Thoracic aorta (tissue), 2 donors: ENCODE results near the gene ECEL1. TPM values are rescaled to one million over a fixed set of nuclear protein-coding genes. Genes with fewer than 3 reads are reported as not detected.

ENCODE experiments used
- ATAC-seq: fragments of 150-250 bp; one replicate; pipeline ENCODE4 v1.8.0; 2017; ENCODE audit warnings: low read depth; ENCODE audit not compliant: insufficient number of reproducible peaks, low FRiP score
- DNase-seq: peaks from one replicate; pipeline ENCODE4 v3.0.0-alpha.2; 2020; ENCODE audit warnings: low spot score
- H3K27ac ChIP-seq, 2 donors: fragments of 200-600 bp; sonication (generic); 1 replicate in 1 of 2; 2 replicates in 1 of 2; pipeline ENCODE4 v1.5.1; 2016; ENCODE audit warnings: mild to moderate bottlenecking in 2 of 2, moderate library complexity in 2 of 2
- H3K27me3 ChIP-seq: fragments of 200-600 bp; sonication (generic); replicated peaks from 2 replicates; pipeline ENCODE4 v1.6.0; 2016; ENCODE audit warnings: mild to moderate bottlenecking; ENCODE audit not compliant: insufficient read depth
- H3K36me3 ChIP-seq: fragments of 200-600 bp; sonication (generic); one replicate; pipeline ENCODE4 v1.5.1; 2016
- H3K4me1 ChIP-seq, 2 donors: fragments of 200-600 bp; sonication (generic); 1 replicate in 1 of 2; 2 replicates in 1 of 2; pipeline versions ENCODE4 v1.5.1 to v1.6.0; 2016; ENCODE audit warnings: low read depth in 2 of 2, mild to moderate bottlenecking in 1 of 2; ENCODE audit not compliant: control insufficient read depth in 1 of 2
- H3K4me3 ChIP-seq: fragments of 200-600 bp; sonication (generic); 2 replicates; pipeline ENCODE4 v1.5.1; 2016; ENCODE audit warnings: mild to moderate bottlenecking
- H3K9me3 ChIP-seq: fragments of 200-600 bp; sonication (generic); 2 replicates; pipeline ENCODE4 v1.5.1; 2016
- total RNA-seq, 2 donors: library from RNA; depleted of rRNA; stranded (reverse); fragments of >200 nt; gene quantifications; one replicate each; pipeline versions ENCODE4 v1.1.0 to v1.2.3, GENCODE V29; 2016
- TF ChIP-seq, protein P1 (sequence below): fragments of 200-600 bp; sonication (generic); IDR thresholded peaks from one replicate; pipeline ENCODE4 v1.5.1; 2019; ENCODE audit warnings: antibody characterized with exemption

Gene ECEL1
- total RNA-seq, 2 donors from 2014 or later = 1.6 to 2.8 TPM

GRCh38 chr2:232521098-232521497 lies 33.5 kb upstream of the ECEL1 start:
- peaks cover 7 to 33% of the 10 kb centered on the region in 2 donors for H3K4me1 ChIP-seq
- no peak overlapping the region for H3K27ac ChIP-seq
- no peaks in the 10 kb centered on the region for H3K9me3 ChIP-seq
- TF ChIP-seq, protein P1, sequence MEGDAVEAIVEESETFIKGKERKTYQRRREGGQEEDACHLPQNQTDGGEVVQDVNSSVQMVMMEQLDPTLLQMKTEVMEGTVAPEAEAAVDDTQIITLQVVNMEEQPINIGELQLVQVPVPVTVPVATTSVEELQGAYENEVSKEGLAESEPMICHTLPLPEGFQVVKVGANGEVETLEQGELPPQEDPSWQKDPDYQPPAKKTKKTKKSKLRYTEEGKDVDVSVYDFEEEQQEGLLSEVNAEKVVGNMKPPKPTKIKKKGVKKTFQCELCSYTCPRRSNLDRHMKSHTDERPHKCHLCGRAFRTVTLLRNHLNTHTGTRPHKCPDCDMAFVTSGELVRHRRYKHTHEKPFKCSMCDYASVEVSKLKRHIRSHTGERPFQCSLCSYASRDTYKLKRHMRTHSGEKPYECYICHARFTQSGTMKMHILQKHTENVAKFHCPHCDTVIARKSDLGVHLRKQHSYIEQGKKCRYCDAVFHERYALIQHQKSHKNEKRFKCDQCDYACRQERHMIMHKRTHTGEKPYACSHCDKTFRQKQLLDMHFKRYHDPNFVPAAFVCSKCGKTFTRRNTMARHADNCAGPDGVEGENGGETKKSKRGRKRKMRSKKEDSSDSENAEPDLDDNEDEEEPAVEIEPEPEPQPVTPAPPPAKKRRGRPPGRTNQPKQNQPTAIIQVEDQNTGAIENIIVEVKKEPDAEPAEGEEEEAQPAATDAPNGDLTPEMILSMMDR = no peak
- no peak overlapping the region for H3K4me3 ChIP-seq
- no peaks in the 10 kb centered on the region for H3K36me3 ChIP-seq
- ATAC-seq = no peak
- DNase-seq = no peak
- peaks cover 17% of the 10 kb centered on the region for H3K27me3 ChIP-seq

GRCh38 chr2:232520489-232520888 lies 32.9 kb upstream of the ECEL1 start:
- peaks cover 7 to 31% of the 10 kb centered on the region in 2 donors for H3K4me1 ChIP-seq
- DNase-seq = no peak
- peaks cover 17% of the 10 kb centered on the region for H3K27me3 ChIP-seq
- no peak for ATAC-seq
- no peak overlapping the region for H3K27ac ChIP-seq
- TF ChIP-seq, protein P1 = no peak
- H3K4me3 ChIP-seq = no peak overlapping the region
- no peaks in the 10 kb centered on the region for H3K36me3 ChIP-seq
- no peaks in the 10 kb centered on the region for H3K9me3 ChIP-seq

GRCh38 chr2:232519581-232520438 lies 32.2 kb upstream of the ECEL1 start, which contains the start of gene PRSS56:
PRSS56 (plus strand) TSS chr2:232520388; CDS start chr2:232520599, 211 bp downstream.
- DNase-seq = no peak
- Histone ChIP-seq H3K36me3 (no peaks in the 10 kb centered on the region), H3K27me3 (peaks cover 17% of the 10 kb centered on the region), H3K4me3 (no peak within 1 kb of the TSS), H3K4me1 (peaks cover 7 to 27% of the 10 kb centered on the region in 2 donors), H3K9me3 (no peaks in the 10 kb centered on the region), H3K27ac (no peak within 1 kb of the TSS)
- ATAC-seq = no peak
- TF ChIP-seq, protein P1 = no peak

- ATAC-seq (no peak), DNase-seq (no peak)
- Histone ChIP-seq H3K27me3 (peaks cover 14% of the 10 kb centered on the region), H3K4me3 (no peak overlapping the region), H3K36me3 (no peaks in the 10 kb centered on the region), H3K4me1 (peaks cover 7 to 22% of the 10 kb centered on the region in 2 donors), H3K27ac (no peak overlapping the region), H3K9me3 (no peaks in the 10 kb centered on the region)
- TF ChIP-seq, protein P1 = no peak
Observed at GRCh38 chr2:232518844-232519243, 31.2 kb upstream of the ECEL1 start.

- ATAC-seq (no peak), DNase-seq (no peak)
- Histone ChIP-seq H3K36me3 (no peaks in the 10 kb centered on the region), H3K27me3 (no peaks in the 10 kb centered on the region), H3K9me3 (no peaks in the 10 kb centered on the region), H3K27ac (no peak overlapping the region), H3K4me3 (no peak overlapping the region), H3K4me1 (peaks cover 0 to 1% of the 10 kb centered on the region in 2 donors)
- TF ChIP-seq, protein P1 = no peak
Observed at GRCh38 chr2:232516551-232516950, 28.9 kb upstream of the ECEL1 start.
